Vagina (tissue), 2 donors: Measurements from ENCODE around the gene CD300LG. TPM values are rescaled to one million over a fixed set of nuclear protein-coding genes. Genes with fewer than 3 reads are reported as not detected.

Source experiments
- DNase-seq, 2 donors: peaks; one replicate each; pipeline ENCODE4 v3.0.0-alpha.2; 2017; ENCODE audit errors: extremely low spot score in 2 of 2
- H3K27ac ChIP-seq: fragments of 200-600 bp; sonication (generic); one replicate; pipeline ENCODE4 v1.5.1; 2019
- H3K27me3 ChIP-seq: fragments of 200-600 bp; sonication (generic); one replicate; pipeline ENCODE4 v1.5.1; 2019
- H3K36me3 ChIP-seq, 2 donors: fragments of 200-600 bp; sonication (generic); one replicate each; pipeline ENCODE4 v1.5.1; 2017 to 2019
- H3K4me1 ChIP-seq: fragments of 200-600 bp; sonication (generic); one replicate; pipeline ENCODE4 v1.5.1; 2019
- H3K4me3 ChIP-seq, 2 donors: fragments of 200-600 bp; sonication (generic); 1 replicate in 1 of 2; 2 replicates in 1 of 2; pipeline ENCODE4 v1.5.1; 2016 to 2019
- H3K9me3 ChIP-seq: fragments of 200-600 bp; sonication (generic); one replicate; pipeline ENCODE4 v1.5.1; 2019
- CTCF ChIP-seq, 3 experiments: fragments of 450-650 bp in 2 of 3; fragments of 200-600 bp in 1 of 3; sonication (generic) in 1 of 3; IDR thresholded peaks; one replicate each; pipeline ENCODE4 v1.5.1; 2017 to 2019; ENCODE audit warnings: antibody characterized with exemption in 3 of 3, mild to moderate bottlenecking in 2 of 3, moderate library complexity in 2 of 3
- POLR2A ChIP-seq, 2 donors: fragments of 450-650 bp; IDR thresholded peaks; one replicate each; pipeline ENCODE4 v1.6.1; 2017; ENCODE audit warnings: antibody characterized with exemption in 2 of 2, mild to moderate bottlenecking in 2 of 2, moderate library complexity in 2 of 2
- POLR2AphosphoS5 ChIP-seq, 2 donors: sonication (generic); formaldehyde crosslinking; IDR thresholded peaks; one replicate each; pipeline ENCODE4 v1.9.0; 2017; ENCODE audit warnings: antibody characterized with exemption in 2 of 2, mild to moderate bottlenecking in 2 of 2, low read depth in 1 of 2; ENCODE audit not compliant: insufficient read depth in 1 of 2
- intact Hi-C: fragments of 100-400 bp; cut with DNase I; formaldehyde crosslinking; loops from one replicate; pipeline ENCODE4 v1.15.1; 2023
- total RNA-seq: library from RNA; depleted of rRNA; stranded (reverse); fragments of >200 nt; gene quantifications from one replicate; pipeline ENCODE4 v1.2.3, GENCODE V29; 2016

The CD300LG gene
- total RNA-seq, 1 donor from 2014 or later: 5.6 TPM

- intact Hi-C loops: no loop called here
These were observed 43.2 kb upstream of the CD300LG start for GRCh38 chr17:43803758-43804157.

DNA sequence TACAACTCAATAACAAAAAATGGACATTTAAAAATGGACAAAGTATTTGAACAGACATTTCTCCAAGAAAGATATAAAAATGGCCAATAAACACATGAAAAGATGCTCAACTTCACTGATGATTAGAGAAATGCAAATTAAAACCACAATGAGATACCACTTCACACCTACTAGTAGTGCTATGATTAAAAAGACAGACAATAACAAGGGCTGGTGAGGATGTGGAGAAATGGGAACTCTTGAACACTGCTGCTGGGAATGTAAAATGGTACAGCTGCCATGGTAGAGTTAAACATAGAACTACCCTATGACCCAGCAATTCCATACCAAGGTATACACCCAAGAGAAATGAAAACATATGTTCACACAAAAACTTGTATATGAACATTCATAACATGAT lies 41.9 kb upstream of the CD300LG start:
- no peaks in the 10 kb centered on the region for H3K36me3 ChIP-seq

More at GRCh38 chr17:43803758-43804157, 43.2 kb upstream of the CD300LG start:
- Histone ChIP-seq H3K4me1 (no peaks in the 10 kb centered on the region), H3K36me3 (no peaks in the 10 kb centered on the region), H3K9me3 (no peaks in the 10 kb centered on the region), H3K4me3 (no peak overlapping the region), H3K27ac (no peak overlapping the region), H3K27me3 (no peaks in the 10 kb centered on the region)
- peak in 1 of 2 donors; percentile 52 for DNase-seq
- TF ChIP-seq POLR2AphosphoS5 (IDR thresholded peaks at IDR 0.05; ENCODE audit: insufficient read depth in 1 of 2, low read depth in 1 of 2) (no peak), POLR2A (IDR thresholded peaks at IDR 0.05) (no peak), CTCF (IDR thresholded peaks at IDR 0.05) (no peak)

GRCh38 chr17:43808076-43808475 lies 38.9 kb upstream of the CD300LG start:
- Histone ChIP-seq H3K4me1 (no peaks in the 10 kb centered on the region), H3K27ac (no peak overlapping the region), H3K36me3 (peaks cover 0 to 12% of the 10 kb centered on the region in 2 donors), H3K9me3 (no peaks in the 10 kb centered on the region), H3K27me3 (no peaks in the 10 kb centered on the region), H3K4me3 (no peak overlapping the region)
- intact Hi-C loops: no loop called here
- TF ChIP-seq POLR2A (IDR thresholded peaks at IDR 0.05) (no peak), POLR2AphosphoS5 (IDR thresholded peaks at IDR 0.05; ENCODE audit: insufficient read depth in 1 of 2, low read depth in 1 of 2) (no peak), CTCF (IDR thresholded peaks at IDR 0.05) (no peak)
- DNase-seq: peak in 1 of 2 donors; percentile 20

More for the DNA sequence above, 41.9 kb upstream of the CD300LG start:
- TF ChIP-seq POLR2A (IDR thresholded peaks at IDR 0.05) (no peak), POLR2AphosphoS5 (IDR thresholded peaks at IDR 0.05; ENCODE audit: insufficient read depth in 1 of 2, low read depth in 1 of 2) (no peak), CTCF (IDR thresholded peaks at IDR 0.05) (no peak)
- no peak for DNase-seq
- no peaks in the 10 kb centered on the region for H3K4me1 ChIP-seq
- H3K27ac ChIP-seq: no peak overlapping the region
- H3K4me3 ChIP-seq: no peak overlapping the region
- no peaks in the 10 kb centered on the region for H3K9me3 ChIP-seq
- H3K27me3 ChIP-seq: no peaks in the 10 kb centered on the region
- intact Hi-C loops: no loop called here

DNA sequence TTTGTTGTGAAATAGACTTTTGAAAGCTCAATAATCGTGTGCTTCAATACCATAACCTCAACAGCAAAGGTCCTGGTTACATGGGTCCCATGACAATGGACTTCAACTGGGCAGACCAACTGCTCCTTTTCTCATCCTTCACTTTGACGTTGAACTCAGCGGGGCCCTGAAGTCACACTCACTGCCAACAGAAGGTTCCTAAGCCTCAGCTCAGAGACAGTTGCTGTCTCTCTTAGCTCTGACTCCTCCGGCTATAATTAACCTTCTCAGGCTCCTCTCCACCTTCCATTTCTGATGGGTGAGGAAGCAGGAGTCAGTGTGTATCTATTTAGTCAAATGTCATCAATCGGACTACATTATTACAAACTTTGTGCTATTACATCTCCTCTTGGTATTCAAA lies 37.9 kb upstream of the CD300LG start:
- Histone ChIP-seq H3K27me3 (no peaks in the 10 kb centered on the region), H3K36me3 (peaks cover 0 to 21% of the 10 kb centered on the region in 2 donors), H3K4me3 (no peak overlapping the region), H3K9me3 (no peaks in the 10 kb centered on the region), H3K4me1 (no peaks in the 10 kb centered on the region), H3K27ac (no peak overlapping the region)
- intact Hi-C loops: no loop called here
- no peak for DNase-seq
- TF ChIP-seq POLR2AphosphoS5 (IDR thresholded peaks at IDR 0.05; ENCODE audit: insufficient read depth in 1 of 2, low read depth in 1 of 2): no peak
- TF ChIP-seq POLR2A (IDR thresholded peaks at IDR 0.05): no peak
- no peak for TF ChIP-seq CTCF (IDR thresholded peaks at IDR 0.05)

DNA sequence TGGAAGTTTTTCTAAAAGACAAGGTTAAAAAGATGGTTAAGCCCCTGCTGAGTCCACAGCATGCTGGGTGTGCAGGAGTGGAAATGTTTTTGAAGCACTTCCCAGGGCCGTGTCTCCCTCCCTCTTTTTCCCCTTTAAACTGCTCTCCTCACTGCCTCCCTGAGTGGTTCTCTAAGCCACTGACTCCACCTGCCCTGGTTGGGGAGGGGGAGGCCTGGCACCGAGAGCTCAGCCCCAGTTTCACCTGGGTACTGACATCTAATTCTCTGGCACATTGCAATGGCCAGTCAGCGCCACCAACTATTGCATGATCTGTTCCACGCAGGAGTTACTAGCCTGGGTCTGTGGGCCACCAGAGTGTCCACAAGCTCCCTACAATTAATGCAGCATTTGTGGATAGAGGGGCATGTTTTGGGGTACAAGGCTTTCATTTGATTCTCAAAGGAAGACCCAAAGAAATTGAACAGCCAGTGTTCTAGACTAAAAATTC lies 36.7 kb upstream of the CD300LG start:
- Histone ChIP-seq H3K4me1 (no peaks in the 10 kb centered on the region), H3K9me3 (no peaks in the 10 kb centered on the region), H3K27ac (no peak overlapping the region), H3K4me3 (no peak overlapping the region), H3K27me3 (no peaks in the 10 kb centered on the region), H3K36me3 (peaks cover 0 to 22% of the 10 kb centered on the region in 2 donors)
- no peak for TF ChIP-seq POLR2A (IDR thresholded peaks at IDR 0.05)
- no peak for TF ChIP-seq POLR2AphosphoS5 (IDR thresholded peaks at IDR 0.05; ENCODE audit: insufficient read depth in 1 of 2, low read depth in 1 of 2)
- no peak for TF ChIP-seq CTCF (IDR thresholded peaks at IDR 0.05)
- intact Hi-C loops: no loop called here
- no peak for DNase-seq
